Measurements from ENCODE around the gene MRPL37. TPM values are rescaled to one million over a fixed set of nuclear protein-coding genes. Genes with fewer than 3 reads are reported as not detected.

MRPL37 gene
- total and polyA plus RNA-seq, 2 of the 4 experiments (the other 2 are of a cell fraction), result 42.8 to 132 TPM

GRCh38 chr1:54177726-54178125 is 22.2 kb upstream of the MRPL37 start:
- H2AK5ac ChIP-seq (ENCODE audit: low read depth, low read length), result no peak overlapping the region
- in situ Hi-C loops (cut with MboI; ENCODE audit: low sequenced_read_pairs), result no loop called here
- no peak overlapping the region for H3K4ac ChIP-seq (ENCODE audit: low read depth, low read length)
- H3K79me1 ChIP-seq (ENCODE audit: low read depth in 1 of 2, low read length in 2 of 2), result no peaks in the 10 kb centered on the region
- no peak overlapping the region for H2BK5ac ChIP-seq (ENCODE audit: low read depth, low read length, poor library complexity, severe bottlenecking)
- H3K4me2 ChIP-seq (ENCODE audit: low read depth, low read length), result no peak overlapping the region
- no peak overlapping the region for H3K27ac ChIP-seq (ENCODE audit: insufficient read depth, low read length)
- no peak overlapping the region for H3K4me3 ChIP-seq (ENCODE audit: insufficient read depth, low read depth, low read length)
- DNase-seq, result no peak
- no peak overlapping the region for H2BK120ac ChIP-seq (ENCODE audit: low read depth, low read length)
- no peak for ATAC-seq (ENCODE audit: low read depth)
- no peaks in the 10 kb centered on the region for H3K9me3 ChIP-seq (ENCODE audit: control insufficient read depth, insufficient read depth, low read length)
- ChIA-PET POLR2A (ENCODE audit: unreplicated experiment) (no interaction called here), CTCF (no interaction called here)
- WGBS, 2 experiments (ENCODE audit: extremely low coverage in 2 of 2, insufficient read length in 1 of 2), result 83% methylated on average over 1 of the region's 8 CpGs; no CpG with 5 or more reads in 1 of the 2 experiments
- H3K23ac ChIP-seq (ENCODE audit: low read depth, low read length), result no peak overlapping the region
- H2BK15ac ChIP-seq (ENCODE audit: low read depth, low read length), result no peak overlapping the region
- H3K27me3 ChIP-seq (ENCODE audit: control insufficient read depth, insufficient read depth, low read length), result no peaks in the 10 kb centered on the region
- no peak overlapping the region for H4K91ac ChIP-seq (ENCODE audit: insufficient read depth, low read depth, low read length)
- no peak overlapping the region for H2AFZ ChIP-seq (replicated peaks; ENCODE audit: low read length, poor library complexity)
- H2AK9ac ChIP-seq (replicated peaks; ENCODE audit: low read depth, low read length, poor library complexity), result no peak overlapping the region
- H4K20me1 ChIP-seq (ENCODE audit: insufficient read depth, low read length), result no peaks in the 10 kb centered on the region
- no peak overlapping the region for H4K8ac ChIP-seq (ENCODE audit: low read depth in 2 of 2, low read length in 2 of 2)
- no peak overlapping the region for H3K18ac ChIP-seq (ENCODE audit: low read depth, low read length)
- intact Hi-C loops (cut with micrococcal nuclease), result no loop called here
- no peak overlapping the region for H3K14ac ChIP-seq (replicated peaks; ENCODE audit: low read depth, low read length)
- TF ChIP-seq NFE2L2 (IDR thresholded peaks at IDR 0.05; ENCODE audit: low read depth, low read length) (no peak), RFX5 (IDR thresholded peaks at IDR 0.05; ENCODE audit: low read depth, low read length) (no peak), FOS (IDR thresholded peaks at IDR 0.05; ENCODE audit: low read depth, low read length) (no peak), CHD1 (IDR thresholded peaks at IDR 0.05; ENCODE audit: low read depth, low read length) (no peak), SMC3 (IDR thresholded peaks at IDR 0.05; ENCODE audit: low read depth, low read length) (no peak), USF2 (IDR thresholded peaks at IDR 0.05; ENCODE audit: low read depth, low read length) (no peak), CEBPB (IDR thresholded peaks at IDR 0.05; ENCODE audit: low read depth, low read length) (no peak), RCOR1 (IDR thresholded peaks at IDR 0.05; ENCODE audit: insufficient replicate concordance, low read length) (no peak), MAFK (IDR thresholded peaks at IDR 0.05; ENCODE audit: low read depth, low read length) (no peak), MXI1 (IDR thresholded peaks at IDR 0.05; ENCODE audit: borderline replicate concordance, low read depth, low read length) (no peak), RAD21 (IDR thresholded peaks at IDR 0.05; ENCODE audit: low read length) (no peak), MAZ (IDR thresholded peaks at IDR 0.05; ENCODE audit: borderline replicate concordance, low read depth, low read length) (no peak), POLR2A (IDR thresholded peaks at IDR 0.05; ENCODE audit: low read depth, low read length) (no peak), CTCF (conservative IDR thresholded peaks at IDR 0.05; ENCODE audit: low read depth, low read length) (no peak), ELK1 (IDR thresholded peaks at IDR 0.05; ENCODE audit: borderline replicate concordance, low read depth, low read length) (no peak), BHLHE40 (IDR thresholded peaks at IDR 0.05; ENCODE audit: low read depth, low read length) (no peak)
- H3K4me1 ChIP-seq (ENCODE audit: control insufficient read depth, insufficient read depth, low read length), result no peaks in the 10 kb centered on the region
- dilution Hi-C loops (cut with HindIII; ENCODE audit: low sequenced_read_pairs, unreplicated experiment), result no loop called here
- H2BK20ac ChIP-seq (ENCODE audit: low read depth, low read length), result no peak overlapping the region
- peaks cover 2% of the 10 kb centered on the region; the same call in 1 of the 2 replicates for H3K36me3 ChIP-seq (ENCODE audit: control insufficient read depth, insufficient read depth, low read length)
- no peak overlapping the region for H4K5ac ChIP-seq (ENCODE audit: low read depth, low read length)
- BruUV-seq (replicated peaks), result no TSS peak
- no peak overlapping the region for H3K56ac ChIP-seq (ENCODE audit: extremely low read depth, insufficient read depth, low read length)
- H3K9ac ChIP-seq (ENCODE audit: low read depth, low read length), result no peak overlapping the region
- no peaks in the 10 kb centered on the region for H3K9me1 ChIP-seq (ENCODE audit: insufficient read depth, low read length)

Data from IMR-90 (cell line).